Measurements from ENCODE around the gene LGALS7B.
"Not testable (repeated sequence)": the region's sequence is repeated elsewhere in the genome, so short reads cannot be mapped to it uniquely, and the experiment has no call there.

Gene LGALS7B

DNA sequence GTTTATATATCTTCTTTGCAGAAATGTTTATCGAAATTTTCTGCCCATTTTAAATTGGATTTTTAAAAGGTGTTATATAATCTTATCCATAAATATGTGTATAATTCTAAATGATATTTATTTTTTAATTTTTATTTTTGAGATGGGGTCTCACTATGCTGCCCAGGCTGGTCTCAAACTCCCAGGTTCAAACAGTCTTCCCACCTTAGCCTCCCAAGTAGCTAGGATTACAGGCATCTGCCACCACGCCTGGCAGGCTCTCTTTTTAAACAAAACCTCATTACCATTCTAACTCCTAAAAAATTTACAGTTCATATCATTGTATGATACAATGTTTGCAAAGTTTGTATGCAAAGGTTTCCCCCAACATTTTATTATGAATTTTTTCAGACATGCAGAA, 7.2 kb downstream of the LGALS7B start:
- DNase-seq (ENCODE audit: low spot score): no peak

DNA sequence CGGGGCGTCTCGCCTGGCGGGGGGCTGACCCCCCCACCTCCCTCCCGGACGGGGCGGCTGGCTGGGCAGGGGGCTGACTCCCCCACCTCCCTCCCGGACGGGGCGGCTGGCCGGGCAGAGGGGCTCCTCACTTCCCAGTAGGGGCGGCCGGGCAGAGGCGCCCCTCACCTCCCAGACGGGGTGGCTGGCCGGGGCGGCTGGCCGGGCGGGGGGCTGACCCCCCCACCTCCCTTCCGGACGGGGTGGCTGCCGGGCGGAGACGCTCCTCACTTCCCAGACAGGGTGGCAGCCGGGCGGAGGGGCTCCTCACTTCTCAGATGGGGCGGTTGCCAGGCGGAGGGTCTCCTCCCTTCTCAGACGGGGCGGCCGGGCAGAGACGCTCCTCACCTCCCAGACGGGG, 8.8 kb downstream of the LGALS7B start:
- not testable (repeated sequence) for DNase-seq (ENCODE audit: low spot score)

GRCh38 chr19:38799104-38799503, 10.1 kb downstream of the LGALS7B start:
- DNase-seq (ENCODE audit: low spot score): no peak

DNA sequence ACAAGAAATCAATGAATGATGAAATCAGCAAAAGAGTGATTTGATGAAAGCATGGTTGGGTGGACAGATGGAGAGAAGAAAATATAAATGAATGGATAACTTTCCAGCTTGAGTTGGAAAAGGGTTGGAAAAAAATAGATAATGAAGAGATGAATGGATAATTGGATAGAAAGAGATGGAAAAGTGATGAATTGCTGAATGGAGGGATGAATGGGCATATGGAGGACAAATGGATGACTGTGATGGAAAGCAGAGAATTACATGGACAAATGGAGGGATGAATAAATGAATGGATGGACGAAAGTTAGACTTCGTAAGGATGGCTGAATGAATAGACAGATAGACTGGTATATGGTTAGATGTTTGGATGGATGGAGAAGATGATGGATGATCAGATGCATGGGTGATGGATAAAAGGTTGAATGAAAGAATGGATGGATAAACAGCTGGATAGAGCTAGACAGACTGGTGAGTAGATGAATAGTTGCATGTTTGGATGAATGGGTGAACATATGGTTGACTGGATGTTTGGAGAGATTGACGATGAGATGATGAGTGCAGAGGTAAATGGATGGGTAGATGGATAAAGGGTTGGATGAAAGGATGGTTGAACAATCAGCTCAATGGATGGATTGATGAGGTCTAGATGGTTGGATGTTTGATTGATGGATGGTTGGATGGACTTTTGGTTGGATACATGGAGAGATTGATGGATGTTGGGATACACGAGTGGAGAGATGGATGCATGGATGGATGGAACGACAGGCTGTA, 11.8 kb downstream of the LGALS7B start:
- DNase-seq (ENCODE audit: low spot score): no peak

- no peak for DNase-seq (ENCODE audit: low spot score)
Measured at GRCh38 chr19:38801359-38802095, 12.5 kb downstream of the LGALS7B start.

GRCh38 chr19:38803543-38803942, 14.5 kb downstream of the LGALS7B start:
- DNase-seq (ENCODE audit: low spot score): no peak

GRCh38 chr19:38805180-38805579, 16.2 kb downstream of the LGALS7B start:
- DNase-seq (ENCODE audit: low spot score): no peak

GRCh38 chr19:38806371-38806770, 17.4 kb downstream of the LGALS7B start:
- no peak for DNase-seq (ENCODE audit: low spot score)

DNA sequence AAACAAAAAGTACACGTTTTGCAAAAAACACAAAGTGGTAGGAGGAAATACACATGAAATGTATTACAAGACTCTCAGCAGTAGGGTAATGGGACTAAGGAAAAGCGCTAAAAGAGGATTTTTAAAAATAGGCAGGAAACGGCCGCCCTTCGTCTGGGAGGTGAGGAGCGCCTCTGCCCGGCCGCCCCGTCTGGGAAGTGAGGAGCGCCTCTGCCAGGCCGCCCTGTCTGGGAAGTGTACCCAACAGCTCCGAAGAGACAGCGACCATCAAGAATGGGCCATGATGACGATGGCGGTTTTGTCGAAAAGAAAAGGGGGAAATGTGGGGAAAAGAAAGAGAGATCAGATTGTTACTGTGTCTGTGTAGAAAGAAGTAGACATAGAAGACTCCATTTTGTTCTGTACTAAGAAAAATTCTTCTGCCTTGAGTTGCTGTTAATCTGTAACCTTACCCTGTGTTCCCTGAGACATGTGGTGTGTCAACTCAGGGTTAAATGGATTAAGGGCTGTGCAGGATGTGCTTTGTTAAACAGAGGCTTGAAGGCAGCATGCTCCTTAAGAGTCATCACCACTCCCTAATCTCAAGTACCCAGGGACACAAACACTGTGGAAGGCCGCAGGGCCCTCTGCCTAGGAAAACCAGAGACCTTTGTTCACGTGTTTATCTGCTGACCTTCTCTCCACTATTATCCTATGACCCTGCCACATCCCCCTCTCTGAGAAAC, 18.5 kb downstream of the LGALS7B start:
- not testable (repeated sequence) for DNase-seq (ENCODE audit: low spot score)

DNA sequence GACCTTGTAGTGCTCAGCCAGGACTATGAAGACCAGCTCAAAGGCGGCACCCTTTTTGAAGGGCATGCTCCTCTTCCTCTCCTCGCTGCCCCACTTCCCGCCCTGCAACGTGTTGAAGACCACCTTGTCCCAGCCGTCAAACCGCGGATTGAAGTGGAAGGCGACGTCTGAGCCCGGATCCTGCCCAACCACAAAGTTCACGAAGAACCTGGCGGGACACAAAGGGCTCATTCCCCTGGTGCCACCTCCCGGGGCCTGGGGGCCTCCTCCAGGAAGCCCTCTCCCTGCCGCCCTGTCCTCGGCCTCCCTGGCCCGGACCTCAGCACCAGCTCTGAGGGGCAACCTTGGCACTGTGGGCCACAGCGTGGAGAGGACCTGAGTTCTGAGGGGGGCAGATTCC, 19.7 kb downstream of the LGALS7B start:
- DNase-seq (ENCODE audit: low spot score): no peak

- no peak for DNase-seq (ENCODE audit: low spot score)
Measured at GRCh38 chr19:38809592-38810252, 20.7 kb downstream of the LGALS7B start.

DNA sequence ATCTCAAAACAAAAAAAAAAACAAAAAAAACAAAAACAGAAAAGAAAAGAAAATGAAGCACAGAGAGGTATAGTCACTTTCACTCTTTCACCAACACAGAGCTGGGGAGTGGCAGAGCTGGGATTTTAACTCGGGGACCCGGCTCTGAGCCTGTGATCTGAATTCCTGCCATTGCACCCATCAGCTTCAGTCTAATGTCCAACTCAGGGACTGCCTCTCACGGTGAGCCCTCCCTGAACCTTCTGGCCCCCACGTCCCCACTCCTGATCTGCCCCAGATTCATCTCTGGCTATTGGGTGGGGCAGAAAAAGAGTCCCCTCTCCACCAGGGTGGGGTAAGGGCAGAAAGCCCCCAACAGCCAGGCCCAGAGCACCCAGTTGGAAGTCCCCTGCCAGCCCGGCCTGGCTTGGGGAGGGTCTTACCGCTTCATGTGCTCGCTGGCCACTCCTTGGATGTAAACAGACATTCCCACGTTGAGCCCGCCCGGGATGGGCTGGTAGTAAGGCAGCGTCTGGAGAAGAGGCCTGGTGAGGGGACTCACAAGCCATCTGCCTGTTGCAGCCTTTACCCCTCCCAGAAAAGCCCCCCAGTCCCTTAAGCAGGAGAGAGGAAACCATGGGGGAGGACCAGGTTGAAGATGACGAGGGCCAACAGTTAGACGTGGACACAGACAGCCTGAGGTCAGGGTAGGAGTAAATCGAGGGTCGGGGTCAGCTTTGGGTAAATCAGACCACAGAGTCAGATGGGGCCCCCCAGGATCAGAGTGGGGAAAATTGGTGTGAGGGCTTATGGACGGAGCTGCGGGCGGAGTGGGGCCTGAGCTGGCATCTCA, 23.2 kb downstream of the LGALS7B start:
- DNase-seq (ENCODE audit: low spot score): no peak

GRCh38 chr19:38812841-38813320, 23.9 kb downstream of the LGALS7B start, which contains the start of gene LGALS4:
LGALS4 (minus strand) TSS chr19:38812945; CDS start chr19:38812886, 59 bp downstream.
- DNase-seq (ENCODE audit: low spot score): no peak

- DNase-seq (ENCODE audit: low spot score): no peak
Measured at GRCh38 chr19:38813323-38813722, 24.3 kb downstream of the LGALS7B start.

GRCh38 chr19:38813932-38814331, 24.9 kb downstream of the LGALS7B start:
- not testable (repeated sequence) for DNase-seq (ENCODE audit: low spot score)

DNA sequence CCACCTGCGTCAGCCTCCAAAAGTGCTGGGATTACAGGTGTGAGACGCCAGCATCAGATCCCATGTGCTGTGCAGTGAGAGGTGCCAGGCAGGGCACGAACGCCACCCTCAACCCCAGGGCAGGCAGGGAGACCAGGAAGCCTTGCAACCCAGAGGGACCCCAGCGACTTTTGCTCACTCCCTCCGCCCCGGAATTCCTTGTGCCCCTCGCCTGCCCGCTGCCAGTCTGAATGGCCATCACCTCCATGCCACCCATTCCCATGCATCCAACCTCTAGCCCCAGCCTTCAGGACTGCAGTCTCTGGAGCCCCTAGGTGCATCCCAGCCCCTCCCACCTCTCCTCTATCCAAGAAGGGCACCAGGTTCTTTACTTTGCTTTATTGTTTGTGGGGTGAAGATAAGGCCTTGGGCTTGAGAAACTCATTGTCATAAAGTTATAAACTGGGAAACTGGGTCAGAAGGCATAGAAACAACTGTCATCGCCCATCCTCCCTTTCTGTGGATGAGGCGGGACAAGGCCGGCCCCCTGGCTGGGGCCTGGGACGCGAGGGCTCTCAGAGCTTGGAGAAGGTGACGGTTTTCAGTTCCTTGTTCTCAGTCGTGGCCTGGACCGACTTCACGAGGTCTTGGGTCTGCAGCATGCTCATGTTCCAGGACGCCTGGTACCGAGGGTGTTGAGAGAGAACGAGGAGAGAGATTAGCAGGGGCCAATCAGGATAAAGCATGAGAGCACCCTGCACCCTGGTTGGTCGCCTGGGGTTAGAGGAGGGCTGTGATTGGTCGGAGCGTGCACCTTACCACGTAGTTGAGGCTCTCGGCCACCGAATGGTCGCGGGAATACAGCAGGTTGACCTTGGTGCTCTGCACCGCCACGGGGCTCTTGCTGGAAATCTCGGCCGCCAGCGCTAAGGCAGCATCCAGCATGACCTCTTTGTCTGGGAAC, 26.3 kb downstream of the LGALS7B start:
- no peak for DNase-seq (ENCODE audit: low spot score)

DNA sequence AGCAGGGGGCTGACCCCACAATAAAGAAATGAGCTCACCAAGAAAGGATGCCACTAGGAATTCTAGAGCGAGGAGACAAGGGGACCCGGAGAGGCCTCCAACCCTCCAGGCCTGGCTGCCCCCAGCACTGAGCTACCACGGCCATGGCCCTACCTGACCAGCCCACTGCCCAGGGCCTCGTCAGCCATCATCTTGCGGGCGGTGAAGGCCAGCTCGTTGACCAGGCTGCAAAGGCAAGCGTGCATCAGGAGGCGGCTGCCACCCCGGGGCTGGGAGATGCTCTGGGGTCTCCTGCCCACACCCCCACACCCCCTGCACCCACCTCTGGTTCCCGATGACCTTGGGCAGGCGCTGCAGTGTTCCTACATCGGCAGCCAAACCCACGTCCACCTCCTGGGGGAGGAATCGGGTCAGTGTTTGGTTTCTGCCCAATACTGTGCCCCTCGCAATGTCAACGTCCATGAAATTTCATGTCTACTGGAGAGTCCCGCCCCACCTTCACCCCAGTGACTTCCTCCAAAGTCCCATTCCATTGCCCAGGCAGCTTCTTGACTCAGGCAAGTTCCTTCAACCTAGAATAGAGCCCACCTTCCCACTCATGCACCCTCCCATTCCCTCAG, 27.2 kb downstream of the LGALS7B start:
- no peak for DNase-seq (ENCODE audit: low spot score)

GRCh38 chr19:38817081-38817480, 28.1 kb downstream of the LGALS7B start:
- no peak for DNase-seq (ENCODE audit: low spot score)

- no peak for DNase-seq (ENCODE audit: low spot score)
Measured at GRCh38 chr19:38819231-38819920, 30.4 kb downstream of the LGALS7B start.

Measured in CD4-positive, alpha-beta T cell treated with Interleukin-2 at 100 ng/mL for 4 hours (primary cell).